ENCODE data around the gene ANKRD12.
"Not testable (repeated sequence)": the region's sequence is repeated elsewhere in the genome, so short reads cannot be mapped to it uniquely, and the experiment has no call there.

The ANKRD12 gene

DNA sequence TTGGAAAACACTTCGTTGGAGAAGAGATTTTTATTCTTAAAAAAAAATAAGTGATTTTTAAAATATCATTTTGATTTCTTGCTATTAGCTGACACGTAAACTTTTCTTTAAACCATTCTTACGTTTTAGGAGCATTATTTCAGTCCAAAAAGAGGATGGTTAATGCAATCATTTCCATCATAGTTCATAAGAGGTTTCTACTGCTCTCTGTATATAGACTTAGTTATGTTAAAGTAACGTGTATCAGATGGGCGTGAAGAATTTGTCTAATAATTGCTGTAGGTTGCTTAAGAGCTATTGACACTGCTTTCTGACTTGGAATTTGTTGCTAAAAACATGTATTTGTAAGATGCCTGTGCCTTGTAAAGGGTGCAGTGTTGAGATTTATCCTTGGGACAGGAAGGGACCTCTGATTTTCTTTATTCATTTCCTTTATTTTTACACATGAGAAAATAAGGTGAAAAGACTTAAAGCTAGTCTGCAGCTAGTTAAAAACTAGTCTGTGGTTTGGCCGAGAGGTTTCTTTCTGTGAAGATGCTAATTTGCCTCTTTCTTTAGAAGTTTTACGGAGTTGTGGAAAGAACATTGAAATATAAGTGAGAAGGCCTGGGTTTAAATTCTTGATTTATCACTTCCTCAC lies 2.9 kb downstream of the ANKRD12 start:
- no peak overlapping the region for H2AFZ ChIP-seq (ENCODE audit: low read depth, low read length)
- H3K4me3 ChIP-seq (ENCODE audit: low read length): no peak overlapping the region

DNA sequence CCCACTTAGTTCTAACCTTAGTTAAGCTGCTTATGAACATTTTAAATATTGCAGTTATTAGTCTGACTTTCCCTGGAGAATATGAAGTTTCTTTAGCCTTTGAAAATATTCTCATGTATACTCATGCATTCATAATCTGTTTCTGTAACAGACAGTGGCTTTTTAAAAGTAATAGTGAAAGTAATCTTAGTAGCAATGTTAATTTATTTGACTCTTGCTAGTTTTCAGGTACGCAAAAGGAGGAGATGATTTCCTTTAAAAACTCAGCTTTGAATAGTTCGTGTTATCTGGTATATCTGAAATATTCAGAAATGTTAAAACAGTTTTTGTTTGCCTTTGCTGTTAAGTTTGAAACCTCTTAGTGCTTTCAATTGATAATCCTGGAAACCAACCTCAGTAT lies 3.8 kb downstream of the ANKRD12 start:
- no peak overlapping the region for H2AFZ ChIP-seq (ENCODE audit: low read depth, low read length)
- H3K4me3 ChIP-seq (ENCODE audit: low read length): no peak overlapping the region
- H3K4me1 ChIP-seq (ENCODE audit: insufficient read depth, low read length): peaks cover 45% of the 10 kb centered on the region
- H3K36me3 ChIP-seq (ENCODE audit: insufficient read depth, low read length): no peaks in the 10 kb centered on the region
- H3K9me3 ChIP-seq (ENCODE audit: low read length): peaks cover 2% of the 10 kb centered on the region
- H3K27me3 ChIP-seq (ENCODE audit: insufficient read depth, low read length): no peaks in the 10 kb centered on the region

More for the DNA sequence above, 2.9 kb downstream of the ANKRD12 start:
- peaks cover 52% of the 10 kb centered on the region for H3K4me1 ChIP-seq (ENCODE audit: insufficient read depth, low read length)
- H3K9me3 ChIP-seq (ENCODE audit: low read length): peaks cover 2% of the 10 kb centered on the region
- no peaks in the 10 kb centered on the region for H3K27me3 ChIP-seq (ENCODE audit: insufficient read depth, low read length)
- no peaks in the 10 kb centered on the region for H3K36me3 ChIP-seq (ENCODE audit: insufficient read depth, low read length)

DNA sequence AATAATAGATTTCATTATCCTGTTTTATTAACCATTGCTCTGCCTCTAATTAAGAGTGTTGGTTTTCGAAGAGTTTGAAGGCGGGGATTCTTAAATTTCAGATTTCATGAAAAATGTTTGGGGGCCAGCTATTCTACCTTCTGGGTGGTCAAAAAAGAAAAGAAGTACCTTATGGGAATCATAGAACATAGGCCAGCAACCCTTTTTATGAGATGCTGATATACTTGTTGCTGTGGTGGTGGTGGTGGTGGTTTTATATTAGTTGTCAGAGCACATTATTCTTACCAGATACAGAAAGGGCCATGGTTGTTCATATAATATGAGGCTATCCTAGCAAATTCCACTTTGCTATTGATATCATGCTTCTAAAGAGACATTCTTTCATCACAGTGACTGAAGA lies 4.4 kb downstream of the ANKRD12 start:
- H2AFZ ChIP-seq (ENCODE audit: low read depth, low read length): no peak overlapping the region

DNA sequence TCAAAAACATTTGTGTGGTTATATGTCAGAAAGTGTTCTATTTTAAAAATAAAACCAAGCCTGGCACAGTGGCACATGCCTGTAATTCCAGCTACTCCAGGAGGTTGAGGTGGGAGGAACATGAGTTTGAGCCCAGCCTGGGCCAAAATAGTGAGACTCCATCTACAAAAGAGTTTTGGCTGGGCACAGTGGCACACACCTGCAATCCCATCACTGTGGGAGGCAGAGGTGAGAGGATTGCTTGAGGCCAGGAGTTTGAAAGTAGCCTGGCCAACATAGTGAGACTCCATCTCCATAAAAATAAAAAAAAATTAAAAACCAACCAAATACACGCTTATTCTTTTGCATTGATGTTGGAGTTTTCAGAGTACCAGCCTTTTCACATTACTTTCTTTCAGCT lies 9.6 kb downstream of the ANKRD12 start:
- Histone ChIP-seq H3K4me3 (ENCODE audit: low read length) (no peak overlapping the region), H3K9me3 (ENCODE audit: low read length) (peaks cover 2% of the 10 kb centered on the region), H3K36me3 (ENCODE audit: insufficient read depth, low read length) (no peaks in the 10 kb centered on the region), H3K27me3 (ENCODE audit: insufficient read depth, low read length) (no peaks in the 10 kb centered on the region), H3K4me1 (ENCODE audit: insufficient read depth, low read length) (peaks cover 16% of the 10 kb centered on the region), H2AFZ (ENCODE audit: low read depth, low read length) (no peak overlapping the region)

More for the DNA sequence above, 4.4 kb downstream of the ANKRD12 start:
- no peaks in the 10 kb centered on the region for H3K36me3 ChIP-seq (ENCODE audit: insufficient read depth, low read length)
- H3K4me3 ChIP-seq (ENCODE audit: low read length): no peak overlapping the region
- no peaks in the 10 kb centered on the region for H3K27me3 ChIP-seq (ENCODE audit: insufficient read depth, low read length)
- H3K9me3 ChIP-seq (ENCODE audit: low read length): peaks cover 2% of the 10 kb centered on the region
- H3K4me1 ChIP-seq (ENCODE audit: insufficient read depth, low read length): peaks cover 39% of the 10 kb centered on the region

- Histone ChIP-seq H3K27me3 (ENCODE audit: insufficient read depth, low read length) (no peaks in the 10 kb centered on the region), H3K4me3 (ENCODE audit: low read length) (no peak overlapping the region), H2AFZ (ENCODE audit: low read depth, low read length) (no peak overlapping the region), H3K4me1 (ENCODE audit: insufficient read depth, low read length) (peaks cover 15% of the 10 kb centered on the region), H3K36me3 (ENCODE audit: insufficient read depth, low read length) (no peaks in the 10 kb centered on the region), H3K9me3 (ENCODE audit: low read length) (peaks cover 2% of the 10 kb centered on the region)
These were observed 11.0 kb downstream of the ANKRD12 start for GRCh38 chr18:9147440-9148202.

DNA sequence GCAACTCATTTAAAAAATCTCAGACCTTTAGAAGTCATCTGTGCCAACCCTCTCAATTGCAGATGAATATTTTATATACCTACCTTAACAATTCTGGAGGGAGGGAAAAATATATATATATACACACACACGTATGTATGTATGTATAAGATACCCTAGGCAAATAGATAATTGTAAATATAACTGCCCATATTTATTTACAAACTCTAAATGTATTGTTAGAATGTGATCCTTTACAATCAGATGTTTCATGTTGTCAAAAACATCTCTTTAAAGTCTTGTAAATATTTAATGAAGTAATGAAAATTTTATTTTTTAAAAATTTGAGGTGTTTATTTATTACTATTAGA lies 11.6 kb downstream of the ANKRD12 start:
- Histone ChIP-seq H2AFZ (ENCODE audit: low read depth, low read length) (no peak overlapping the region), H3K4me1 (ENCODE audit: insufficient read depth, low read length) (peaks cover 15% of the 10 kb centered on the region), H3K36me3 (ENCODE audit: insufficient read depth, low read length) (no peaks in the 10 kb centered on the region), H3K4me3 (ENCODE audit: low read length) (no peak overlapping the region), H3K27me3 (ENCODE audit: insufficient read depth, low read length) (no peaks in the 10 kb centered on the region), H3K9me3 (ENCODE audit: low read length) (peaks cover 2% of the 10 kb centered on the region)

DNA sequence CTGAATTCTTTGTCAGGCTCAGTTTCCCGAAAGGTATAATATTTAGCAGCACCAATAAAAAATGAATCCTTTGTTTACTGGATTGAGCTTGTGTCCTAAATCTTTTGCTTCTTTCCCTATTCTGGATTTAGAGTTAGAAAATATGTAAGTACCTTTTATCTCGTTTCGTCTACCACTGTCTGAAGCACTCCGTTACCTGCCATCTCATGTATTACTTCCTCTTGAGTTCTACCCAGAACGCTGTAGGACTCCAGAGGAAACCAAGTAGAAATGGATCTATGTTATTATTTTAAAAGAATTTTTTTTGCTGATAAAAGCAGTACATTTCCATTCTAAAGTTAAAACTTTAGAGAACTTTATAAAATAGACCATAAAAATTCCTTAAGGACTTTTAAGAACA lies 13.5 kb downstream of the ANKRD12 start:
- Histone ChIP-seq H3K27me3 (ENCODE audit: insufficient read depth, low read length) (no peaks in the 10 kb centered on the region), H3K4me1 (ENCODE audit: insufficient read depth, low read length) (peaks cover 11% of the 10 kb centered on the region), H3K9me3 (ENCODE audit: low read length) (peaks cover 4% of the 10 kb centered on the region), H3K36me3 (ENCODE audit: insufficient read depth, low read length) (no peaks in the 10 kb centered on the region), H3K4me3 (ENCODE audit: low read length) (no peak overlapping the region), H2AFZ (ENCODE audit: low read depth, low read length) (no peak overlapping the region)

GRCh38 chr18:9153256-9153655 lies 16.7 kb downstream of the ANKRD12 start:
- Histone ChIP-seq H3K4me3 (ENCODE audit: low read length) (no peak overlapping the region), H3K27me3 (ENCODE audit: insufficient read depth, low read length) (no peaks in the 10 kb centered on the region), H3K4me1 (ENCODE audit: insufficient read depth, low read length) (no peaks in the 10 kb centered on the region), H2AFZ (ENCODE audit: low read depth, low read length) (no peak overlapping the region), H3K9me3 (ENCODE audit: low read length) (peaks cover 4% of the 10 kb centered on the region), H3K36me3 (ENCODE audit: insufficient read depth, low read length) (no peaks in the 10 kb centered on the region)

GRCh38 chr18:9156604-9157249 lies 20.1 kb downstream of the ANKRD12 start:
- no peak overlapping the region for H2AFZ ChIP-seq (ENCODE audit: low read depth, low read length)
- no peak overlapping the region for H3K4me3 ChIP-seq (ENCODE audit: low read length)
- H3K27me3 ChIP-seq (ENCODE audit: insufficient read depth, low read length): no peaks in the 10 kb centered on the region
- peaks cover 1% of the 10 kb centered on the region for H3K36me3 ChIP-seq (ENCODE audit: insufficient read depth, low read length)
- no peaks in the 10 kb centered on the region for H3K4me1 ChIP-seq (ENCODE audit: insufficient read depth, low read length)
- peaks cover 4% of the 10 kb centered on the region for H3K9me3 ChIP-seq (ENCODE audit: low read length)

GRCh38 chr18:9157806-9158205 lies 21.2 kb downstream of the ANKRD12 start:
- Histone ChIP-seq H3K9me3 (ENCODE audit: low read length) (peaks cover 4% of the 10 kb centered on the region), H3K4me3 (ENCODE audit: low read length) (no peak overlapping the region), H3K4me1 (ENCODE audit: insufficient read depth, low read length) (no peaks in the 10 kb centered on the region), H2AFZ (ENCODE audit: low read depth, low read length) (no peak overlapping the region), H3K27me3 (ENCODE audit: insufficient read depth, low read length) (no peaks in the 10 kb centered on the region), H3K36me3 (ENCODE audit: insufficient read depth, low read length) (peaks cover 1% of the 10 kb centered on the region)

DNA sequence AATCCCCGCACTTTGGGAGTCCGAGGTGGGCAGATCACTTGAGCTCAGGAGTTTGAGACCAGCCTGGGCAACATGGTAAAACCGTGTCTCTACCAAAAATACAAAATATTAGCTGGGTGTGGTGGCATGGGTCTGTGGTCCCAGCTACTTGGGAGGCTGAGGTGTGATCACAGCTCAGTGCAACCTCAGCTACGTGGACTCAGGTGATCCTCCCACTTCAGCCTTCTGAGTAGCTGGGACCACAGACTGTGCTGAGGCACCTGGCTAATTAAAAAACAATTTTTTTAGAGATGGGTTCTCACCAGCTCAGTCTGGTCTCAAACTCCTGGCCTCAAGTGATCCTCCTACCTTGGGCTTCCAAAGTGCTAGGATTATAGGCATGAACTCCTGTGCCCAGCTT lies 23.4 kb downstream of the ANKRD12 start:
- Histone ChIP-seq H2AFZ (ENCODE audit: low read depth, low read length) (no peak overlapping the region), H3K36me3 (ENCODE audit: insufficient read depth, low read length) (peaks cover 1% of the 10 kb centered on the region), H3K4me1 (ENCODE audit: insufficient read depth, low read length) (no peaks in the 10 kb centered on the region), H3K9me3 (ENCODE audit: low read length) (peaks cover 2% of the 10 kb centered on the region), H3K27me3 (ENCODE audit: insufficient read depth, low read length) (no peaks in the 10 kb centered on the region), H3K4me3 (ENCODE audit: low read length) (no peak overlapping the region)

GRCh38 chr18:9162663-9163062 lies 26.1 kb downstream of the ANKRD12 start:
- H3K4me1 ChIP-seq (ENCODE audit: insufficient read depth, low read length); H3K36me3 ChIP-seq (ENCODE audit: insufficient read depth, low read length); H3K27me3 ChIP-seq (ENCODE audit: insufficient read depth, low read length); H3K4me3 ChIP-seq (ENCODE audit: low read length); H3K9me3 ChIP-seq (ENCODE audit: low read length); H2AFZ ChIP-seq (ENCODE audit: low read depth, low read length): not testable (repeated sequence)

DNA sequence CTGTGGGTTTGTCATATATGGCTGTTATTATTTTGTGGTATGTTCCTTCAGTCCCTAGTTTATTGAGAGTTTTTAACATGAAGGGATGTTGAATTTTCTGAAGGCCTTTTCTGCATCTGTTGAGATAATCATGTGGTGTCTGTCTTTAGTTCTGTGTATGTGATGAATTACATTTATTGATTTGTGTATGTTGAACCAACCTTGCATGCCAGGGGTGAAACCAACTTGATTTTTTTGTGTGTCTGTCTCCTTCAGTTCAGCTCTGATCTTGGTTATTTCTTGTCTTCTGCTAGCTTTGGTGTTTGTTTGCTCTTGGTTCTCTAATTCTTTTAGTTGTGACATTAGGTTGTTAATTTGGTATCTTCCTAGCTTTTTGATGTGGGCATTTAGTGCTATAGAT lies 27.6 kb downstream of the ANKRD12 start:
- H3K9me3 ChIP-seq (ENCODE audit: low read length); H2AFZ ChIP-seq (ENCODE audit: low read depth, low read length); H3K27me3 ChIP-seq (ENCODE audit: insufficient read depth, low read length); H3K4me1 ChIP-seq (ENCODE audit: insufficient read depth, low read length); H3K36me3 ChIP-seq (ENCODE audit: insufficient read depth, low read length); H3K4me3 ChIP-seq (ENCODE audit: low read length): not testable (repeated sequence)

Measured in neuron (in vitro differentiated cells).